OCI-LY3 (cell line): Measurements from ENCODE around the gene PATJ.

Source experiments
- H2AFZ ChIP-seq: fragments of 200-600, 300-600 bp; shearing (Covaris generic); 2 replicates; pipeline ENCODE4 v1.6.0; 2014; ENCODE audit warnings: antibody characterized with exemption, low read depth, low read length
- H3K27ac ChIP-seq: fragments of 200-600, 300-600 bp; sonication (generic); 2 replicates; pipeline ENCODE4 v1.5.1; 2014; ENCODE audit warnings: mild to moderate bottlenecking, low read length, moderate library complexity, mixed read lengths
- H3K27me3 ChIP-seq: fragments of 200-600, 300-600 bp; sonication (generic); 2 replicates; pipeline ENCODE4 v1.6.1; 2014; ENCODE audit warnings: low read depth, low read length, mixed read lengths
- H3K36me3 ChIP-seq: fragments of 200-600, 300-600 bp; sonication (generic); replicated peaks from 2 replicates; pipeline ENCODE3; 2014; ENCODE audit warnings: low read depth, low read length, mixed read lengths
- H3K4me1 ChIP-seq: fragments of 300-600, 200-600 bp; sonication (generic); 2 replicates; pipeline ENCODE4 v1.6.1; 2014; ENCODE audit warnings: low read length, mixed read lengths
- H3K4me2 ChIP-seq: fragments of 200-600, 300-600 bp; sonication (generic); 2 replicates; pipeline ENCODE4 v1.6.1; 2014; ENCODE audit warnings: low read length, mixed read lengths
- H3K4me3 ChIP-seq: fragments of 300-600, 200-600 bp; sonication (generic); 2 replicates; pipeline ENCODE4 v1.5.1; 2014; ENCODE audit warnings: antibody characterized with exemption, mild to moderate bottlenecking, low read length, moderate library complexity
- H3K79me2 ChIP-seq: fragments of 300-600, 200-600 bp; shearing (Covaris generic); 2 replicates; pipeline ENCODE4 v1.6.1; 2014; ENCODE audit warnings: mild to moderate bottlenecking, low read length, mixed read lengths
- H3K9ac ChIP-seq: fragments of 300-600, 200-600 bp; shearing (Covaris generic); 2 replicates; pipeline ENCODE4 v1.6.0; 2014; ENCODE audit warnings: mild to moderate bottlenecking, low read length, moderate library complexity
- H3K9me3 ChIP-seq: fragments of 200-600, 300-600 bp; shearing (Covaris generic); 2 replicates; pipeline ENCODE4 v1.6.1; 2014; ENCODE audit warnings: low read length, mixed read lengths; ENCODE audit not compliant: insufficient read depth
- H4K20me1 ChIP-seq: fragments of 200-600, 300-600 bp; sonication (generic); 2 replicates; pipeline ENCODE4 v1.6.1; 2016; ENCODE audit warnings: low read length, mixed read lengths; ENCODE audit not compliant: insufficient read depth
- EZH2phosphoT487 ChIP-seq: fragments of 200-600 bp; shearing (Covaris generic); IDR thresholded peaks from 2 replicates; pipeline ENCODE4 v1.6.1; 2018; ENCODE audit warnings: antibody characterized with exemption, mixed run types, low read depth
- TF ChIP-seq, protein P1 (sequence below): fragments of 200-600, 300-600 bp; sonication (generic); IDR thresholded peaks from 2 replicates; pipeline ENCODE4 v1.5.1; 2014; ENCODE audit warnings: antibody characterized with exemption, low read length, low read depth

Gene PATJ

GRCh38 chr1:62024690-62025089 lies 282.4 kb downstream of the PATJ start:
- Histone ChIP-seq H4K20me1 (no peaks in the 10 kb centered on the region), H3K9me3 (no peaks in the 10 kb centered on the region), H2AFZ (no peak overlapping the region), H3K9ac (no peak overlapping the region), H3K36me3 (no peaks in the 10 kb centered on the region), H3K4me1 (no peaks in the 10 kb centered on the region), H3K79me2 (no peaks in the 10 kb centered on the region), H3K27ac (no peak overlapping the region), H3K4me3 (no peak overlapping the region), H3K27me3 (no peaks in the 10 kb centered on the region), H3K4me2 (no peak overlapping the region)
- TF ChIP-seq, protein P1, sequence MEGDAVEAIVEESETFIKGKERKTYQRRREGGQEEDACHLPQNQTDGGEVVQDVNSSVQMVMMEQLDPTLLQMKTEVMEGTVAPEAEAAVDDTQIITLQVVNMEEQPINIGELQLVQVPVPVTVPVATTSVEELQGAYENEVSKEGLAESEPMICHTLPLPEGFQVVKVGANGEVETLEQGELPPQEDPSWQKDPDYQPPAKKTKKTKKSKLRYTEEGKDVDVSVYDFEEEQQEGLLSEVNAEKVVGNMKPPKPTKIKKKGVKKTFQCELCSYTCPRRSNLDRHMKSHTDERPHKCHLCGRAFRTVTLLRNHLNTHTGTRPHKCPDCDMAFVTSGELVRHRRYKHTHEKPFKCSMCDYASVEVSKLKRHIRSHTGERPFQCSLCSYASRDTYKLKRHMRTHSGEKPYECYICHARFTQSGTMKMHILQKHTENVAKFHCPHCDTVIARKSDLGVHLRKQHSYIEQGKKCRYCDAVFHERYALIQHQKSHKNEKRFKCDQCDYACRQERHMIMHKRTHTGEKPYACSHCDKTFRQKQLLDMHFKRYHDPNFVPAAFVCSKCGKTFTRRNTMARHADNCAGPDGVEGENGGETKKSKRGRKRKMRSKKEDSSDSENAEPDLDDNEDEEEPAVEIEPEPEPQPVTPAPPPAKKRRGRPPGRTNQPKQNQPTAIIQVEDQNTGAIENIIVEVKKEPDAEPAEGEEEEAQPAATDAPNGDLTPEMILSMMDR, result no peak
- no peak for TF ChIP-seq EZH2phosphoT487

DNA sequence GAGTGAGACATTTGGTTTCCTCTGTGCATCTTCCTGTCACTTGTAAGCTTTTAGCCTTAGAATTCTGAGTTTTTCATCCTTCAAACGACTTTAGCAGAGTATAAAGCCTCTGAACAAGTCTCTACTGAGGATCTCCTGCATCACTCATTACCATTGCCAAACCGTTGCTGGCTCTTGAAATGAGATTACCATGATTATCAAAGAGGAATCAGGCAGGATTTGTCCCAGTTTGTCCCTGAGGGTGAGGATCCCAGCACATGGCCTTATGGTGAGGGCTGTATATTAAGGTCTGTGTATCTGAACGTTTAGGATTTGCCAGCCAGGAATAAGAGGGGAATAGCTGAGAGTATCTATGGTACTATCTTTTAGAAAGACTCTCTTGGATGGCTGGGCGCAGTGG lies 282.9 kb downstream of the PATJ start:
- no peaks in the 10 kb centered on the region for H3K79me2 ChIP-seq
- no peaks in the 10 kb centered on the region for H4K20me1 ChIP-seq
- no peaks in the 10 kb centered on the region for H3K4me1 ChIP-seq
- no peak overlapping the region for H3K9ac ChIP-seq
- no peak overlapping the region for H3K27ac ChIP-seq
- H3K27me3 ChIP-seq, result no peaks in the 10 kb centered on the region
- H2AFZ ChIP-seq, result no peak overlapping the region
- TF ChIP-seq, protein P1, result no peak
- TF ChIP-seq EZH2phosphoT487, result no peak
- H3K9me3 ChIP-seq, result no peaks in the 10 kb centered on the region
- no peak overlapping the region for H3K4me2 ChIP-seq
- no peaks in the 10 kb centered on the region for H3K36me3 ChIP-seq
- no peak overlapping the region for H3K4me3 ChIP-seq

- TF ChIP-seq, protein P1, result no peak
- no peak for TF ChIP-seq EZH2phosphoT487
- Histone ChIP-seq H3K27me3 (no peaks in the 10 kb centered on the region), H3K4me2 (no peak overlapping the region), H3K9ac (no peak overlapping the region), H3K4me3 (no peak overlapping the region), H3K79me2 (no peaks in the 10 kb centered on the region), H3K36me3 (no peaks in the 10 kb centered on the region), H3K9me3 (no peaks in the 10 kb centered on the region), H3K27ac (no peak overlapping the region), H4K20me1 (no peaks in the 10 kb centered on the region), H3K4me1 (no peaks in the 10 kb centered on the region), H2AFZ (no peak overlapping the region)
Observed at GRCh38 chr1:62025892-62026291, 283.6 kb downstream of the PATJ start.

- no peak overlapping the region for H3K9ac ChIP-seq
- H3K9me3 ChIP-seq, result no peaks in the 10 kb centered on the region
- H2AFZ ChIP-seq, result no peak overlapping the region
- H3K27ac ChIP-seq, result no peak overlapping the region
- no peaks in the 10 kb centered on the region for H3K36me3 ChIP-seq
- no peaks in the 10 kb centered on the region for H4K20me1 ChIP-seq
- H3K4me2 ChIP-seq, result no peak overlapping the region
- no peaks in the 10 kb centered on the region for H3K27me3 ChIP-seq
- no peak for TF ChIP-seq EZH2phosphoT487
- TF ChIP-seq, protein P1, result no peak
- H3K79me2 ChIP-seq, result no peaks in the 10 kb centered on the region
- no peaks in the 10 kb centered on the region for H3K4me1 ChIP-seq
- H3K4me3 ChIP-seq, result no peak overlapping the region
Observed at GRCh38 chr1:62029704-62030103, 287.4 kb downstream of the PATJ start.
